Tongue (tissue), 2 donors: ENCODE measurements around the gene RHBDL3. TPM values are rescaled to one million over a fixed set of nuclear protein-coding genes. Genes with fewer than 3 reads are reported as not detected.
"Not testable (repeated sequence)": the region's sequence is repeated elsewhere in the genome, so short reads cannot be mapped to it uniquely, and the experiment has no call there.

ENCODE experiments used
- DNase-seq: peaks from one replicate; pipeline ENCODE4 v3.0.0-alpha.2; 2015
- total RNA-seq: library from RNA; depleted of rRNA; stranded (reverse); fragments of >200 nt; gene quantifications from one replicate; pipeline ENCODE4 v1.2.3, GENCODE V29; 2014

The RHBDL3 gene
- total RNA-seq, 1 donor from 2014 or later: 1.6 TPM

- peak; percentile 6 for DNase-seq
Measured at GRCh38 chr17:32323811-32324491, 58.3 kb downstream of the RHBDL3 start.

- no peak for DNase-seq
Measured at GRCh38 chr17:32327911-32328310, 62.3 kb downstream of the RHBDL3 start.

- no peak for DNase-seq
Measured at GRCh38 chr17:32330147-32330546, 64.5 kb downstream of the RHBDL3 start.

- no peak for DNase-seq
Measured at GRCh38 chr17:32331243-32332040, 65.8 kb downstream of the RHBDL3 start.

GRCh38 chr17:32333187-32333586 is 67.6 kb downstream of the RHBDL3 start:
- no peak for DNase-seq

GRCh38 chr17:32335046-32335445 is 69.4 kb downstream of the RHBDL3 start:
- DNase-seq: no peak

GRCh38 chr17:32335687-32336086 is 70.1 kb downstream of the RHBDL3 start:
- DNase-seq: no peak

GRCh38 chr17:32341141-32341856 is 75.7 kb downstream of the RHBDL3 start:
- DNase-seq: peak; percentile 30

GRCh38 chr17:32341857-32342602 is 76.4 kb downstream of the RHBDL3 start, which contains the start of gene C17orf75:
Gene C17orf75, minus strand, starts transcription at chr17:32342173. Its CDS starts 34 bp downstream, at chr17:32342139.
- DNase-seq: peak; percentile 89

GRCh38 chr17:32342603-32343325 is 77.1 kb downstream of the RHBDL3 start:
- DNase-seq: no peak

- DNase-seq: no peak
Measured at GRCh38 chr17:32345951-32346600, 80.4 kb downstream of the RHBDL3 start.

- no peak for DNase-seq
Measured at GRCh38 chr17:32348483-32348800, 82.8 kb downstream of the RHBDL3 start.

GRCh38 chr17:32349503-32349853 is 83.8 kb downstream of the RHBDL3 start:
- no peak for DNase-seq

- peak; percentile 99 for DNase-seq
Measured at GRCh38 chr17:32349854-32350665, 84.4 kb downstream of the RHBDL3 start, which contains the start of gene ZNF207. Gene ZNF207, plus strand, starts transcription at chr17:32350157. Its CDS starts 129 bp downstream, at chr17:32350286.

- peak; percentile 80 for DNase-seq
Measured at GRCh38 chr17:32350666-32351418, 85.2 kb downstream of the RHBDL3 start.

- DNase-seq: not testable (repeated sequence)
Measured at GRCh38 chr17:32352734-32353133, 87.1 kb downstream of the RHBDL3 start.

GRCh38 chr17:32355649-32356377 is 90.2 kb downstream of the RHBDL3 start:
- DNase-seq: no peak

GRCh38 chr17:32356378-32356743 is 90.7 kb downstream of the RHBDL3 start:
- no peak for DNase-seq

GRCh38 chr17:32356750-32357149 is 91.1 kb downstream of the RHBDL3 start:
- no peak for DNase-seq
